ENCODE measurements around the gene ARL6IP1.
"Not testable (repeated sequence)": the region's sequence is repeated elsewhere in the genome, so short reads cannot be mapped to it uniquely, and the experiment has no call there.

ARL6IP1 gene

DNA sequence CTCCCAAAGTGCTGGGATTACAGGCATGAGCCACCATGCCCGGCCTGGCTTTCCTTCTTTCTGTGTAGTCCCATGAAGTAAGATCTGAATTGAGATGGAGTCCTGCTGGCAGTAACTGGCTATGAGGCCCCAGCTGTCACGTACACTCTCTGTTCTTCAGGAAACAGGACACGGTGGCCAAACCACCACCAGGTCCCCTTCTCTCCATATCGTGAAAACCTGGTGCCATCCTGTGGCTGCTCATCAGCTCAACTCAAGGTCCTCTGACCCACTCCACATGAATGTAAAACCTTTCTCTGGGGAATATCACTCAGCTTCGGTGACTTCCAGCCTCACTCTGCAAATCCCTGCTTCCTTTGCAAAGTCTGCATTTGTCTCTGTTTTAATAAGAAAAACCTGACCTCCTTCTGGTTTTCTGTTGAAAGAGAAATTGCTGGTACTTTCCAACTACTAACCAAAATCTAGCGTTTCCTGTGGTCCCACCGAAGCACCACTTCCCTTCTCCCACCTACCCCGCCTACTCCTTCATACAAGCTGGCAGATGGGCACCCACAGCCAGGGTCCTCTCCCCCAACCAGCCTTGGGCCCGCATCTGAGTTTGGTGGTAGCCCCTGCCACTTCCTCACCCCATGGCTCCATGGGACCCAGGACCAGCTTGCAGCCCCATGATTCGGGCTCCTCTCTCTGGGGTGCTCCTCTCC is 43.2 kb downstream of the ARL6IP1 start:
- DNase-seq: not testable (repeated sequence)

DNA sequence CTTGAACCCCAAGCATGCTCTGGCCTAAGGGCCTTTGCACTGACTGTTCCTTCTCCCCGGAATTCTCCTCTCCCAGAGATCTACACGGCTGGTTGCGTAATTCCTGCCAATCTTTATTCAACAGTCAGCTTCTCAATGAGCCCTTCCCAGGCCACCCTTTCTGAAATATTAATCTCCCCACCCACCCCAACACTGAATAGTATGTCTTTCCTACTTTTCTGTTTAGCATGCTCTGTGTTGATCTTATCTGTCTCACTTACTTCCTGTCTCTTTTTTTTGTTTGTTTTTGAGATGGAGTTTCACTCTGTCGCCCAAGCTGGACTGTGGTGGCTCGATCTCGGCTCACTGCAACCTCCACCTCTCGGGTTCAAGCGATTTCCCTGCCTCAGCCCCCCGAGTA is 44.7 kb downstream of the ARL6IP1 start:
- not testable (repeated sequence) for DNase-seq

GRCh38 chr16:18742870-18743269 is 58.5 kb downstream of the ARL6IP1 start:
- DNase-seq: not testable (repeated sequence)
